ENCODE measurements around the gene PAM. TPM values are rescaled to one million over a fixed set of nuclear protein-coding genes. Genes with fewer than 3 reads are reported as not detected.

The PAM gene
- total RNA-seq, 1 donor from 2014 or later: 85.6 TPM

DNA sequence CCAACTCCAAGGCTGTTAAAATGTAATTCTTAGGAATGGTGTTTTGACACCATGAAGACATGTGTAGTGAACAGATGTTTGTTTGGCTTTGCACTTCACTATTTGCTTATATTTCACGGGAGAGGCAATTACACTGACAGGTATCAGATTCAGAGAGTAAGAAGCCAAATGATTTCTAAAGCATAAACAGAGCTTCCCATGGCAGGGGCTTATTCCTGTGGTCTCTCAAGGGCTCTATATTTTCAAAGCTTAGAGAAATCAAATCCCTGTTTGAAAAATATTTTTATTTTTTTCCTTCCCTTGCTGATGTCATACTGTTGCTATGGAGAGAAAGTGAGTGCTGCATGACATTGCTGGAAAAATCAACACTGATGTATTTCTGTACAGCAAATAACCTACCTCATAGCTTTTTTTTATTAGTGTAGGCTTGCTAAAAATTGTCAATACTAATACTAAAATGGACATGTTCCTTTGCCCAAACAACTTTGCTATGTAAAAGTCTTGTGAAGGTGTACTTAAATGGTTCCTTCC is 203.4 kb downstream of the PAM start:
- no peak for DNase-seq (ENCODE audit: low read depth, low spot score)
- no peaks in the 10 kb centered on the region for H3K9me3 Mint-ChIP-seq
- peaks cover 3% of the 10 kb centered on the region for H3K36me3 Mint-ChIP-seq (ENCODE audit: low read depth)
- H3K4me1 Mint-ChIP-seq: peaks cover 5% of the 10 kb centered on the region
- TF ChIP-seq, protein P1, sequence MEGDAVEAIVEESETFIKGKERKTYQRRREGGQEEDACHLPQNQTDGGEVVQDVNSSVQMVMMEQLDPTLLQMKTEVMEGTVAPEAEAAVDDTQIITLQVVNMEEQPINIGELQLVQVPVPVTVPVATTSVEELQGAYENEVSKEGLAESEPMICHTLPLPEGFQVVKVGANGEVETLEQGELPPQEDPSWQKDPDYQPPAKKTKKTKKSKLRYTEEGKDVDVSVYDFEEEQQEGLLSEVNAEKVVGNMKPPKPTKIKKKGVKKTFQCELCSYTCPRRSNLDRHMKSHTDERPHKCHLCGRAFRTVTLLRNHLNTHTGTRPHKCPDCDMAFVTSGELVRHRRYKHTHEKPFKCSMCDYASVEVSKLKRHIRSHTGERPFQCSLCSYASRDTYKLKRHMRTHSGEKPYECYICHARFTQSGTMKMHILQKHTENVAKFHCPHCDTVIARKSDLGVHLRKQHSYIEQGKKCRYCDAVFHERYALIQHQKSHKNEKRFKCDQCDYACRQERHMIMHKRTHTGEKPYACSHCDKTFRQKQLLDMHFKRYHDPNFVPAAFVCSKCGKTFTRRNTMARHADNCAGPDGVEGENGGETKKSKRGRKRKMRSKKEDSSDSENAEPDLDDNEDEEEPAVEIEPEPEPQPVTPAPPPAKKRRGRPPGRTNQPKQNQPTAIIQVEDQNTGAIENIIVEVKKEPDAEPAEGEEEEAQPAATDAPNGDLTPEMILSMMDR (conservative IDR thresholded peaks at IDR 0.05): no peak
- H3K27me3 Mint-ChIP-seq (ENCODE audit: low read depth): no peaks in the 10 kb centered on the region
- no peak overlapping the region for H3K4me3 Mint-ChIP-seq
- H3K27ac Mint-ChIP-seq (ENCODE audit: unreplicated experiment): no peak overlapping the region

DNA sequence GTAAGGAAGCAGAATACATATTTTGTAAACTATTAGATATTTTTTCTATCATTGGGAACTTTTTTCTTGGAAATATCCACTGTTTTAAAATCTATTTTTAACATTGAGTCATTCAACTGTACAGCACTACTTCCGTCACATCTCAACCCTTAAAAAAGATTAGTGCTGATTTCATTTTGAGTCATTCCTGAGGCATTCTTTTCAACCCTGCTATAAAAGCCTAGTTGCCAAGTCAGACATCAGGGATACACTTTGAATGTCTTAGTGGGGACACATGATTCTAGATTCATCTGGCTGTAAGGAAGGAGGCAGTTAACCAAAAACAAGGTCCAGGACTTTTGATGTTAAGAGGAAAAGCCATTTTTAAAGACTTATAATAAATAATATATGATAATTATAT is 203.9 kb downstream of the PAM start:
- Mint-ChIP-seq H3K9me3 (no peaks in the 10 kb centered on the region), H3K27me3 (ENCODE audit: low read depth) (no peaks in the 10 kb centered on the region), H3K4me1 (peaks cover 5% of the 10 kb centered on the region), H3K4me3 (no peak overlapping the region), H3K27ac (ENCODE audit: unreplicated experiment) (no peak overlapping the region), H3K36me3 (ENCODE audit: low read depth) (peaks cover 3% of the 10 kb centered on the region)
- TF ChIP-seq, protein P1 (conservative IDR thresholded peaks at IDR 0.05): no peak
- no peak for DNase-seq (ENCODE audit: low read depth, low spot score)

DNA sequence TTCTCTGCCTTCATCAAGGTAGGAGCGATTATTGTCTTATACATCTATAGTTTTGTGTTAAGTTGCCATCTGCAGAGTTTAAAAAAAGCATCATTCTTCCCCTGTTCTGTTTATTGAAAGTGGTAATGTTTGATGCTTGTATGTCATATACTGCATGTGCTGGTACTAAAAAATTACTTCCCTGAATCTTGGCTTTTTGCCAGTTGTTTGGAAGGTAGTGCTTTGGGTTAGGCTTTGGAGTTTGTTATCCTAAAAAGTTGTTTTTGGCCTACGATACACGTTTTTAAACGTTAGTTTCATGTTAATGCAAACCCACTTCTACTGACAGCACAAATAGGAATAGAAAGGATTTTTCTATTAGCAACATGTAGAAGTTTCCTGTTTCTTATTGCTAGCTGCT is 206.6 kb downstream of the PAM start:
- Mint-ChIP-seq H3K4me3 (no peak overlapping the region), H3K27me3 (ENCODE audit: low read depth) (no peaks in the 10 kb centered on the region), H3K9me3 (no peaks in the 10 kb centered on the region), H3K4me1 (peaks cover 10% of the 10 kb centered on the region), H3K27ac (ENCODE audit: unreplicated experiment) (no peak overlapping the region), H3K36me3 (ENCODE audit: low read depth) (peaks cover 3% of the 10 kb centered on the region)
- TF ChIP-seq, protein P1 (conservative IDR thresholded peaks at IDR 0.05): no peak
- DNase-seq (ENCODE audit: low read depth, low spot score): no peak

DNA sequence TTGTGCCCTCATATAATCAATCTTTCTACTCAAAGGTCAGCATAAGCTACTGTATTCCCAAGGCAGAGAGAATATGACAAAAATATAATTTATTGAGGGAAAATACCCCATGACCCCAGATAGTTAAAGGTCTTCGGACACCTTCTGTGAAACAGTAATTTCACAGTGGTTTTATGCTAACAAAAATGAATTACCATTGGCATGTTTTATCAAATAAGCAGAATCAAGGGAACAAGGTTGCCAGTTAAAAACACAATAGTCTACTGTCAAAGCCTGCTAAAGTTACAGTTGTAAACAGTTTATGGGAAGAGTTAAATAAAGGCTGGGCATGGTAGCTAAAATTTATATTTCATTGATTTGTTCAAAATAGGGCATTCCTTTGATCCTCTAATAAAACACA is 210.5 kb downstream of the PAM start:
- Mint-ChIP-seq H3K9me3 (no peaks in the 10 kb centered on the region), H3K27me3 (ENCODE audit: low read depth) (no peaks in the 10 kb centered on the region), H3K36me3 (ENCODE audit: low read depth) (no peaks in the 10 kb centered on the region), H3K27ac (ENCODE audit: unreplicated experiment) (no peak overlapping the region), H3K4me1 (peaks cover 5% of the 10 kb centered on the region), H3K4me3 (no peak overlapping the region)
- DNase-seq (ENCODE audit: low read depth, low spot score): no peak
- TF ChIP-seq, protein P1 (conservative IDR thresholded peaks at IDR 0.05): no peak

DNA sequence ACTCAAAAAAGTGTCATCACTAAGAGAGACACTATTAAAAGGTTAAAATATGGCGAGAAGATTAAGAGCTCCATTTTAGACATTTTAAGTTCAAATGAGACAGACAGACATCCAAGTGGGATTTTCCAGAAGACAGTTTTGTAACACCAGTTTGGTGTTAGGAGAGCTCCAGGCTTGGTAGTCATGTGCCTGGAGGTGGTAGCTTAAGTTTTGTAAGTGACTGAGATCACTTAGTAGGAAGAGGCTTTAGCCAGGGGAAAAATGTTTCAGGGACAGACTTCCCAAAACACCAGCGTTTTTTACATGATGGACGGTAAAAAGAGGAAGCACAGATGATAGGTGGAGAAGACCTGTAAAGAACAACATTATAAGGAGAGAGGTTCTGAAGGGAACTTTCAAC is 214.5 kb downstream of the PAM start:
- no peak for DNase-seq (ENCODE audit: low read depth, low spot score)
- no peaks in the 10 kb centered on the region for H3K36me3 Mint-ChIP-seq (ENCODE audit: low read depth)
- H3K27me3 Mint-ChIP-seq (ENCODE audit: low read depth): no peaks in the 10 kb centered on the region
- no peak overlapping the region for H3K4me3 Mint-ChIP-seq
- peaks cover 5% of the 10 kb centered on the region for H3K4me1 Mint-ChIP-seq
- H3K27ac Mint-ChIP-seq (ENCODE audit: unreplicated experiment): no peak overlapping the region
- TF ChIP-seq, protein P1 (conservative IDR thresholded peaks at IDR 0.05): no peak
- H3K9me3 Mint-ChIP-seq: no peaks in the 10 kb centered on the region
